Mesenchymal stem cell (in vitro differentiated cells and primary cell): ENCODE results near the gene LRRC28.

ENCODE experiments used
- DNase-seq: peaks from one replicate; pipeline ENCODE4 v3.0.0-alpha.2; 2013
- H2AFZ ChIP-seq: one replicate; pipeline ENCODE4 v1.6.1; 2013; ENCODE audit warnings: low read depth, mild to moderate bottlenecking, control low read depth, inconsistent platforms, low read length, moderate library complexity
- H2AK5ac ChIP-seq: 2 replicates; pipeline ENCODE4 v1.6.1; 2013; ENCODE audit warnings: low read length, moderate library complexity, mild to moderate bottlenecking, inconsistent platforms; ENCODE audit not compliant: severe bottlenecking
- H2BK120ac ChIP-seq: one replicate; pipeline ENCODE4 v1.6.1; 2013; ENCODE audit warnings: low read depth, mild to moderate bottlenecking, inconsistent platforms, low read length, moderate library complexity
- H2BK12ac ChIP-seq, 2 experiments: one replicate each; pipeline ENCODE4 v1.6.1; 2013; ENCODE audit warnings: inconsistent platforms in 2 of 2, low read length in 2 of 2, mild to moderate bottlenecking in 2 of 2, moderate library complexity in 2 of 2, control low read depth in 1 of 2
- H2BK15ac ChIP-seq: one replicate; pipeline ENCODE4 v1.6.1; 2013; ENCODE audit warnings: mild to moderate bottlenecking, low read depth, inconsistent platforms; ENCODE audit not compliant: poor library complexity, severe bottlenecking
- H2BK5ac ChIP-seq: 2 replicates; pipeline ENCODE4 v1.6.1; 2013; ENCODE audit warnings: low read depth, mild to moderate bottlenecking, low read length, control low read depth, inconsistent platforms; ENCODE audit not compliant: poor library complexity, severe bottlenecking
- H3K14ac ChIP-seq, 2 experiments: one replicate each; pipeline ENCODE4 v1.6.1; 2013; ENCODE audit warnings: inconsistent platforms in 2 of 2, low read length in 2 of 2, control low read depth in 1 of 2, mild to moderate bottlenecking in 1 of 2, moderate library complexity in 1 of 2
- H3K18ac ChIP-seq, 2 experiments: one replicate each; pipeline ENCODE4 v1.6.1; 2013; ENCODE audit warnings: inconsistent platforms in 2 of 2, low read length in 2 of 2, control low read depth in 1 of 2, low read depth in 1 of 2, mild to moderate bottlenecking in 1 of 2
- H3K23ac ChIP-seq, 2 experiments: one replicate each; pipeline ENCODE4 v1.6.1; 2013; ENCODE audit warnings: inconsistent platforms in 2 of 2, low read length in 2 of 2, mild to moderate bottlenecking in 2 of 2, moderate library complexity in 2 of 2, control low read depth in 1 of 2
- H3K27ac ChIP-seq: 2 replicates; pipeline ENCODE4 v1.5.1; 2013; ENCODE audit warnings: mild to moderate bottlenecking, moderate library complexity, low read length, control low read depth, inconsistent platforms; ENCODE audit not compliant: poor library complexity, severe bottlenecking
- H3K27me3 ChIP-seq, 2 experiments: 2 replicates each; pipeline versions ENCODE4 v1.6.1 to v1.7.0; 2013; ENCODE audit warnings: low read length in 2 of 2, mild to moderate bottlenecking in 2 of 2, moderate library complexity in 2 of 2, control low read depth in 1 of 2, inconsistent platforms in 1 of 2; ENCODE audit not compliant: control insufficient read depth in 1 of 2, insufficient read depth in 1 of 2
- H3K36me3 ChIP-seq, 2 experiments: 2 replicates each; pipeline versions ENCODE4 v1.6.1 to v1.7.0; 2013; ENCODE audit warnings: low read length in 2 of 2, control low read depth in 1 of 2, inconsistent platforms in 1 of 2, low read depth in 1 of 2, mild to moderate bottlenecking in 1 of 2; ENCODE audit not compliant: insufficient read depth in 2 of 2, control insufficient read depth in 1 of 2
- H3K4ac ChIP-seq, 2 experiments: one replicate each; pipeline ENCODE4 v1.6.1; 2013; ENCODE audit warnings: inconsistent platforms in 2 of 2, low read length in 2 of 2, mild to moderate bottlenecking in 2 of 2, moderate library complexity in 2 of 2, control low read depth in 1 of 2, low read depth in 1 of 2
- H3K4me1 ChIP-seq: 2 replicates; pipeline ENCODE4 v1.6.1; 2013; ENCODE audit warnings: low read depth, low read length, control low read depth; ENCODE audit not compliant: control insufficient read depth, insufficient read depth
- H3K4me2 ChIP-seq: 2 replicates; pipeline ENCODE4 v1.6.1; 2013; ENCODE audit warnings: low read length, mild to moderate bottlenecking, inconsistent platforms; ENCODE audit not compliant: poor library complexity, severe bottlenecking
- H3K4me3 ChIP-seq, 2 experiments: 2 replicates each; pipeline versions ENCODE4 v1.5.1 to v1.7.0; 2013; ENCODE audit warnings: low read length in 2 of 2, mild to moderate bottlenecking in 2 of 2, control low read depth in 1 of 2, low read depth in 1 of 2; ENCODE audit not compliant: insufficient read depth in 1 of 2
- H3K79me1 ChIP-seq: replicated peaks from 2 replicates; pipeline ENCODE4 v1.6.1; 2013; ENCODE audit warnings: mild to moderate bottlenecking, control low read depth, low read length, inconsistent platforms; ENCODE audit not compliant: poor library complexity, severe bottlenecking
- H3K9ac ChIP-seq: 2 replicates; pipeline ENCODE4 v1.7.0; 2013; ENCODE audit warnings: mild to moderate bottlenecking, low read length, moderate library complexity
- H3K9me3 ChIP-seq: 2 replicates; pipeline ENCODE4 v1.7.0; 2013; ENCODE audit warnings: mild to moderate bottlenecking, low read length; ENCODE audit not compliant: control insufficient read depth
- H4K8ac ChIP-seq: one replicate; pipeline ENCODE4 v1.6.1; 2013; ENCODE audit warnings: inconsistent platforms, mild to moderate bottlenecking, low read length, moderate library complexity
- H4K91ac ChIP-seq: one replicate; pipeline ENCODE4 v1.6.1; 2013; ENCODE audit warnings: mild to moderate bottlenecking, low read length, inconsistent platforms
- WGBS: methylation state at CpG from one replicate; pipeline ENCODE4 v1.1.7; 2013; ENCODE audit warnings: mixed read lengths; 5-methylcytosine and 5-hydroxymethylcytosine counted together

LRRC28 gene

GRCh38 chr15:99429681-99430081, 178.4 kb downstream of the LRRC28 start:
- Histone ChIP-seq H3K27ac (no peak overlapping the region), H3K79me1 (no peaks in the 10 kb centered on the region), H3K18ac (peak overlapping the region in 1 of 2 experiments; percentile 34), H3K23ac (no peak overlapping the region), H3K9me3 (no peaks in the 10 kb centered on the region), H3K4ac (peak overlapping the region; percentile 11 to 50), H3K4me1 (peaks cover 17% of the 10 kb centered on the region), H4K8ac (peak overlapping the region; percentile 66), H2AK5ac (no peak overlapping the region), H3K4me2 (no peak overlapping the region), H3K4me3 (no peak overlapping the region), H2BK12ac (peak overlapping the region in 1 of 2 experiments; percentile 43), H2BK15ac (peak overlapping the region; percentile 3), H4K91ac (no peak overlapping the region), H3K36me3 (no peaks in the 10 kb centered on the region), H2BK120ac (peak overlapping the region; percentile 54), H2AFZ (no peak overlapping the region), H3K9ac (no peak overlapping the region), H3K27me3 (peaks cover 0 to 6% of the 10 kb centered on the region in 2 experiments), H2BK5ac (no peak overlapping the region), H3K14ac (no peak overlapping the region)
- no peak for DNase-seq
- 95% methylated on average over 5 of the region's 5 CpGs for WGBS

GRCh38 chr15:99430881-99431401, 179.7 kb downstream of the LRRC28 start:
- Histone ChIP-seq H3K23ac (no peak overlapping the region), H2BK5ac (no peak overlapping the region), H3K4me3 (no peak overlapping the region), H2BK15ac (no peak overlapping the region), H3K4me2 (no peak overlapping the region), H3K9ac (no peak overlapping the region), H3K9me3 (no peaks in the 10 kb centered on the region), H3K4ac (no peak overlapping the region), H2AFZ (no peak overlapping the region), H2AK5ac (no peak overlapping the region), H2BK120ac (no peak overlapping the region), H3K4me1 (peaks cover 5% of the 10 kb centered on the region), H4K91ac (no peak overlapping the region), H3K27ac (no peak overlapping the region), H2BK12ac (peak overlapping the region; percentile 20 to 45), H3K36me3 (no peaks in the 10 kb centered on the region), H3K18ac (no peak overlapping the region), H4K8ac (no peak overlapping the region), H3K79me1 (no peaks in the 10 kb centered on the region), H3K27me3 (peaks cover 0 to 6% of the 10 kb centered on the region in 2 experiments), H3K14ac (no peak overlapping the region)
- WGBS: 92% methylated on average over 22 of the region's 22 CpGs
- DNase-seq: no peak

GRCh38 chr15:99431661-99432091, 180.4 kb downstream of the LRRC28 start:
- peak overlapping the region in 1 of 2 experiments; percentile 1 for H3K4me3 ChIP-seq
- no peaks in the 10 kb centered on the region for H3K36me3 ChIP-seq
- H2BK5ac ChIP-seq: no peak overlapping the region
- no peak overlapping the region for H2AK5ac ChIP-seq
- H3K18ac ChIP-seq: peak overlapping the region in 1 of 2 experiments; percentile 37
- WGBS: 94% methylated on average over 13 of the region's 13 CpGs
- no peak overlapping the region for H3K4me2 ChIP-seq
- H2BK12ac ChIP-seq: peak overlapping the region; percentile 11 to 51
- no peak overlapping the region for H3K4ac ChIP-seq
- peak overlapping the region in 1 of 2 experiments; percentile 1 for H3K14ac ChIP-seq
- no peak overlapping the region for H3K9ac ChIP-seq
- H2BK120ac ChIP-seq: no peak overlapping the region
- peak overlapping the region; percentile 9 for H4K91ac ChIP-seq
- no peak overlapping the region for H4K8ac ChIP-seq
- no peak overlapping the region for H3K23ac ChIP-seq
- H3K79me1 ChIP-seq: no peaks in the 10 kb centered on the region
- no peak overlapping the region for H2AFZ ChIP-seq
- H3K27ac ChIP-seq: no peak overlapping the region
- peaks cover 4% of the 10 kb centered on the region for H3K4me1 ChIP-seq
- peaks cover 0 to 6% of the 10 kb centered on the region in 2 experiments for H3K27me3 ChIP-seq
- H2BK15ac ChIP-seq: no peak overlapping the region
- DNase-seq: no peak
- no peaks in the 10 kb centered on the region for H3K9me3 ChIP-seq

- Histone ChIP-seq H3K27ac (no peak overlapping the region), H3K27me3 (peaks cover 0 to 6% of the 10 kb centered on the region in 2 experiments), H4K8ac (peak overlapping the region; percentile 83), H3K14ac (peak overlapping the region in 1 of 2 experiments; percentile 51), H3K79me1 (no peaks in the 10 kb centered on the region), H3K18ac (peak overlapping the region; percentile 50 to 77), H2BK12ac (peak overlapping the region; percentile 49 to 68), H2AK5ac (no peak overlapping the region), H3K9me3 (no peaks in the 10 kb centered on the region), H4K91ac (peak overlapping the region; percentile 79), H3K4ac (peak overlapping the region; percentile 42 to 43), H3K4me2 (no peak overlapping the region), H2BK5ac (no peak overlapping the region), H3K9ac (no peak overlapping the region), H2BK15ac (peak overlapping the region; percentile 94), H2BK120ac (peak overlapping the region; percentile 69), H3K36me3 (no peaks in the 10 kb centered on the region), H3K4me3 (peak overlapping the region in 1 of 2 experiments; percentile 9), H2AFZ (no peak overlapping the region), H3K23ac (no peak overlapping the region), H3K4me1 (peaks cover 9% of the 10 kb centered on the region)
- DNase-seq: no peak
- 93% methylated on average over 15 of the region's 15 CpGs for WGBS
Measured at GRCh38 chr15:99432271-99433025, 181.2 kb downstream of the LRRC28 start.
